Hematopoietic multipotent progenitor cell treated with erythropoietin and hydrocortisone succinate and interleukin-3 and kit ligand, for 6 days (in vitro differentiated cells): ENCODE results near the gene PGAM2.
A peak's percentile ranks its signal among the peaks of the same experiment; 100 is the strongest.

Experiments
- DNase-seq: peaks from one replicate; pipeline ENCODE4 v3.0.0-alpha.2; 2015

PGAM2 gene

DNA sequence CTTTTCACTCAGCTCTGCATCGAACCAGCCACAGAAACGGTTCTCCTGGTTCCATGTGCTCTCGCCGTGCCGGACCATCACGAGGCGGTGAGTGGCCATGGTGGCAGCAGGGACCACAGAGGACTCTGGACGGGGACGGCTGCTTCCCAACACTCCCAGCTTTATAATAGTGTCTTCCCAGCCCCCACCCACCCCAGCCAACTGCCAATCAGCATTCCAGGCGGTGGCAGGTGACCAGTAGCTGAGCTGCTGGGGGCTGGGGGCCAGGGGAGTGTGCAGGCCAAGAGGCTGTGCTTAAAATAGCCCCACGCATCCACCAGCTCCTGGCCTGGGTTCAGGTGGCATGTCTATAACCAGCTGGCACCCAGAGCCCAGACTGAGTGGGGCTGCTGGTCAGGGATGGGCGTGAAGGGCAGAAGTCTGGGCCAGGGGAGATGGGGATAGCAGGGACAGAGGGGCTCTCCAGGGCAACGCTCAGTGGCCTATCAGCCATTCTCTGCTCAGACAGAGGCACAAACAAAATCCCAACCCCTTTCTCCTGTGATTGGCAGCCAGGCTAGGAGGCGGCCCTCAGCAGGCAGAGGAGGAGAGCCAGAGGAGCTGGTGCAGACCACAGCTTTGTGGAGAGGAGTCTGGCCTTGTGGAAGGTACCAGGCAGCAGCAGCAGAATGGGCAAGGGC, at the start of gene PGAM2:
TSS of gene PGAM2 (minus strand) at position 137 of the 680 bp plus-strand sequence. CDS start at position 99, 38 bp downstream.
- peak; percentile 59 for DNase-seq

DNA sequence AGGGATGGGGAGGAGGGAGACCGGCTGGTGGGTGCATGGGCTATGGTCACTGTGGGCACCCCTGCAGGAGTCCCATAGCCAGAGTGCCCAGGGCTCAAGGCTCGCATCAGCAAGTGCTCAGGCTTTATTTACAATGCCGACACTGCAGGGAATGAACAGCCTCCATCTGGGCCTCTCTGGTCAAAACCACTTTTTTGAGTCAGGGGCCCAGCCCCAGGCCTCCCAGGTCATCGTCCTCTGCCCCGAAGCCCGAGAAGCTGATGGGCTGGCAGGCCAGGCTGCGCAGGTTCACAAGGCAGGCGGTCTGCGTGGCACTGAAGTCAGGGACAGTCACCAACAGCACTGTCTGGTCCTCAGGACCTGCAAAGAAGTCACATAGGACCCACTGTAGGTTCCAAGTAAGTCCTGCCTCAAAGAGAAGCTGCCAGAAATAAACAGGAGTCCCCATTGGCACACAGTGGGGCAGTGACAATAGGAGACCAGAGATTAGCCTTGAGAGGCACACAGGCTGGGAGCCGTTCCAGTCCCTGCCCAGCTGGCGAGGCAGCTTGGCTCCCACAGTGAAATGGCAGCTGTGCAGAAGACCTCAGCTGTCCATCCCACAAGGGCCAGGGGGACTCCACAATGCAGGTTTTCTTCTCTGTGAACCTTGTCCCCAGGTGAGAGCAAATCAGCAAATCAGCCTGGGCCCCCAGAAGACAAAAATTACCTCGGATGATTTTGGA, 49.4 kb upstream of the PGAM2 start:
- DNase-seq, result no peak

GRCh38 chr7:44113764-44114354, 48.5 kb upstream of the PGAM2 start:
- DNase-seq, result no peak

GRCh38 chr7:44112997-44113763, 47.8 kb upstream of the PGAM2 start:
- no peak for DNase-seq

GRCh38 chr7:44112231-44112996, 47.0 kb upstream of the PGAM2 start:
- no peak for DNase-seq

- no peak for DNase-seq
These were observed 46.4 kb upstream of the PGAM2 start for GRCh38 chr7:44111761-44112160.

DNA sequence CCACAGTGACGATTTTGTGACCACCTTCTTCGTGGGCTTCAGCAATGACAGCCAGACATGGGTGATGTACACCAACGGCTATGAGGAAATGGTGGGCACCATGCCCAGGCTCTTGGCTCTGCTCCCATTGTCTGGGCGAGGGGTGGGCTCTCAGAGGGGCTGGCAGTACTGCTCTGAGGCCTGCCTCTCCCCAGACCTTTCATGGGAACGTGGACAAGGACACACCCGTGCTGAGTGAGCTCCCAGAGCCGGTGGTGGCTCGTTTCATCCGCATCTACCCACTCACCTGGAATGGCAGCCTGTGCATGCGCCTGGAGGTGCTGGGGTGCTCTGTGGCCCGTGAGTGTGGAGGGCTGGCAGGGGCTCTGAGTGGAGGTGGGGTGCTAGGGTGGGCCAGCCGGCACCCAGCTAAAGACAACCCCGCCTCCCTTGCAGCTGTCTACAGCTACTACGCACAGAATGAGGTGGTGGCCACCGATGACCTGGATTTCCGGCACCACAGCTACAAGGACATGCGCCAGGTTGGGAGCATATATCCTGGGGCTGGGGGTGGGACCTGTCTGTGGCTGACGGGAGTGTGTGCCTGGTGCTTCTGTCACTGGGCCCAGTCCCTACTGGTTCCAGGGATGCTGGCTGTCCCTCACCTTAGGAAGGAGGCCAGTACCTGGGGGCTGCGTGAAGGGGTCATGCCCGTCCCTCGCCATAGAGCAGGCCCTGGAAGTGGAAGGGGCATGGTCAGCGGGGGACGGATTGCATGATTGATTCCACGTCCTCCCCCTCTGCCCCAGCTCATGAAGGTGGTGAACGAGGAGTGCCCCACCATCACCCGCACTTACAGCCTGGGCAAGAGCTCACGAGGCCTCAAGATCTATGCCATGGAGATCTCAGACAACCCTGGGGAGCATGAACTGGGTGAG, 45.6 kb upstream of the PGAM2 start:
- DNase-seq, result no peak

- no peak for DNase-seq
These were observed 44.6 kb upstream of the PGAM2 start for GRCh38 chr7:44109991-44110390.

DNA sequence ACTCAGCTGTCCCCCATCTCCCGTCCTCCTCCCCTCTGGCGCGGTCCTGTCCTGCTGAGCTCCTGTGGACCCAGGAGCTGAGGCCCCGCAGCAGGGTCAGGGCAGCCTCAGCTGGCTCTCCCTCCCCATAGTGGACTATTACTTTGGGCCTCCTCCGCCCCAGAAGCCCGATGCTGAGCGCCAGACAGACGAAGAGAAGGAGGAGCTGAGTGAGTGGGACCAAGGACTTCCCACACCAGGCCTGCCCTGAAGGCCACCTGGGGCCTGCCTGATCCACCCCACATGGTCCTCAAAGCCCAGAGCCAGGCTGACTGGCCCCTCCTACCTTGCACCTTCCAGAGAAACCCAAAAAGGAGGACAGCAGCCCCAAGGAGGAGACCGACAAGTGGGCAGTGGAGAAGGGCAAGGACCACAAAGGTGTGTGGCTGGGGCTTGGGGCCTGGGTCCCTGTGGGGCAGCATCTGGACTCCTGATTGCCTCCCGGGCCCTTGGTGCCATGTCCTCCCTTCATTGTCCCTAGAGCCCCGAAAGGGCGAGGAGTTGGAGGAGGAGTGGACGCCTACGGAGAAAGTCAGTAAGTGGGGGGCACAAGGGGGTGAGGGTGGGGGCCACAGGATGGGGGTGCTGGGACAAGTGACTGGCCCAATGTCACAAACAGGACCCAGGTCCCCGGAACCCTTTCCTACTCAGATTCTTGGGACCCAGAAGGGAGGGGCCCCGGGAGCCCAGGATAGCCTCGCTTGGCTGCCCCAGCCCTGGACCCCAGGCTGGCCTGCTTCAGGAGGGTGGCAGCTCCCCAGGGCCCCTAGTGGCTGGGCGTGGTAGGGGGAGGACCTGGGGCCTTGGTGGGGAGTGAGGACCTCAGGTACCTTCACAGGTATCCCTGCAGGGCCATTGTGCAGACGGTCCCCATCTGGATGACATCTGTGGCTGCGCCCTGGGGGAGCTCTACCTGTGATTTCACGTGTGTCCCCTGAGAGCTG, 43.7 kb upstream of the PGAM2 start:
- DNase-seq, result no peak

DNA sequence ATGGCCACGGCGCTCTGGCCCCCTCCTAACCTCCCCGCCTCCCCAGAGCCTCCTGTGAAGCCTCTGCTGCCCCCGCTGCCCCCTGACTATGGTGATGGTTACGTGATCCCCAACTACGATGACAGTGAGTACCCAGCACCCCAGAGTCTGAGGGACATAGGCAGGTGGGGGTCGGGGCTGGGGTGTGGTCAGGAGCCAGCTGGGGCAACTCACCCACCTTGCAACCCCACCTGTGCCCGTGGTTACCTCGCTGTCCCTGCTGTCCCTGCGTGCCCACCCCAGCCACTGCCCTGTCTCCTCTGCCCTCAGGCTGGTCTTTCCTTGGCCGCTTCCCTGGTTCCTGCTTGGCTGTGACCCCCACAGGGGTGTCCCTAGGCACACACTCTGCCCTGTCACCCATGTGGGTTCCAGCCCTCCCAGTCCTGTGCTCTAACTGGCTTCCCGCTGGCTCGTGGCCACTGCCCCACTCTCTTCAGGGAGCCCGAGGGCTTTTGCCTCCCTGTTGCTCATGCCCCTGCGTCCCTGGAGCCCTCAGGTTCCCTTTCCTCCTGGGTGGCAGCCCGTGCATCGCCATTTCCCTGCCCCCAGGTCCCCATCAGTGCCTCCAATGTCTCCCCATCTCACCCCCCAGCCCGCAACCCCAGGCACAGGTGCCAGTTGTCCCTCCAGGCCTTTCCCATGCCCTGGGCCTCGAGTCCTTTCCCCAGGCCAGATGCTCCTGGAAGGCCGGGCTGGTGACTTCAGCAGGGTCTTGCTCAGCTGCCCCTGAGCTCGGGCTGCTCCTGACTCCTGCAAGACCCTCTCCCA, 42.8 kb upstream of the PGAM2 start:
- no peak for DNase-seq

DNA sequence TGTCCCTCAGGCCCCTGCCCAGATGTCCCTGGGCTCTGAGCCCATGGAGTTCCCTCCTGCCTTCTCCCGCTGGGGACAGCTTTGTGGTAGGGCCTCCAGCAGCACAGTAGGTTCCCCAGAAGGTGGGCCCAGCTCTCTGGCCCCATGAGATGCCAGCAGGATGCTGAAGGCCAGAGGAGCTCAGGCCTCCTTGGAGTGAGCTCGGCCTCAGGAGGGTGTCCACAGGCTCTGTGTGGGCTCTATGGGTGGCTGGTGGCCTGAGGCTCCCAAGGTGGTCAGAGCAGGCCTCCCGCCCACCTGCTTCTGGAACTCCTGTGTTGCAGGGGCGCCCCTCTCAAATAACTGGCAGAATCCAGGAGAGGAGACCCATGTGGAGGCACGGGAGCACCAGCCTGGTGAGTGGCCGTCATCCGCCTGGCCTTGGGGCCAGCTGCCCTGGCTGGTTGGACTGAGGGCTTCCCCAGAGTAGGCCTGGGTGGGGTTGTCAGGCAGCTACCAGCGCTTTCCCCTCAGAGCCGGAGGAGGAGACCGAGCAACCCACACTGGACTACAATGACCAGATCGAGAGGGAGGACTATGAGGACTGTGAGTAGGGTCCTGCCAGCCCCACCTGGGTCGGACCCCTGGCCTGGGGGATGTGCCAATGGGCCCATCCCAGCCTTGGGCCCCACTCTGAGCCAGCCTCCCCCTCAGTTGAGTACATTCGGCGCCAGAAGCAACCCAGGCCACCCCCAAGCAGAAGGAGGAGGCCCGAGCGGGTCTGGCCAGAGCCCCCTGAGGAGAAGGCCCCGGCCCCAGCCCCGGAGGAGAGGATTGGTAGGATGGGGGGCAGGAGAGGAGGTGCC, 42.0 kb upstream of the PGAM2 start:
- no peak for DNase-seq

DNA sequence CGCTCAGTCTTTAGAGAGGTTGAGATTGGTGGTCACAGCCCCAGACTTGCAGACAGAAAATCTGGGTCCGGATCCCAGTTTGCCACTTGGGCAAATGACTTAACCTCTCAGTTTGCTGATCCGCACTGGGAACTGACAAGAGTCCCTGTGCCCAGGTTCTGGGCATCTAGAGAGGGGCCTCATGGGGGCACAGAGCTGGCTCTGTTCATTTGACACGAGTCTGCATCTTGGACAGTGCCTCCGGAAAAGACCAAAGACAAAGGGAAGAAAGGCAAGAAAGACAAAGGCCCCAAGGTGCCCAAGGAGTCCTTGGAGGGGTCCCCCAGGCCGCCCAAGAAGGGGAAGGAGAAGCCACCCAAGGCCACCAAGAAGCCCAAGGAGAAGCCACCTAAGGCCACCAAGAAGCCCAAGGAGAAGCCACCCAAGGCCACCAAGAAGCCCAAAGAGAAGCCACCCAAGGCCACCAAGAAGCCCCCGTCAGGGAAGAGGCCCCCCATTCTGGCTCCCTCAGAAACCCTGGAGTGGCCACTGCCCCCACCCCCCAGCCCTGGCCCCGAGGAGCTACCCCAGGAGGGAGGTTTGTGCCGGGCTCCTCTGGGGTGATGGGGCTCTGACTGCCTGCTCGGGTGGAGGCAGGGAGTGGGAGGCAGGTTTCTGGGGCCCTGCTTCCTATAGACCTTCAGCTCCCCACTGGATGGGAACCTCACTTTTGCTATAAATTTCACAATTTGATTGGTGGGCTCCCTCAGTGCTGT, 41.1 kb upstream of the PGAM2 start:
- no peak for DNase-seq

- DNase-seq, result no peak
These were observed 40.5 kb upstream of the PGAM2 start for GRCh38 chr7:44105832-44106231.

- DNase-seq, result no peak
These were observed 39.7 kb upstream of the PGAM2 start for GRCh38 chr7:44104860-44105771.

DNA sequence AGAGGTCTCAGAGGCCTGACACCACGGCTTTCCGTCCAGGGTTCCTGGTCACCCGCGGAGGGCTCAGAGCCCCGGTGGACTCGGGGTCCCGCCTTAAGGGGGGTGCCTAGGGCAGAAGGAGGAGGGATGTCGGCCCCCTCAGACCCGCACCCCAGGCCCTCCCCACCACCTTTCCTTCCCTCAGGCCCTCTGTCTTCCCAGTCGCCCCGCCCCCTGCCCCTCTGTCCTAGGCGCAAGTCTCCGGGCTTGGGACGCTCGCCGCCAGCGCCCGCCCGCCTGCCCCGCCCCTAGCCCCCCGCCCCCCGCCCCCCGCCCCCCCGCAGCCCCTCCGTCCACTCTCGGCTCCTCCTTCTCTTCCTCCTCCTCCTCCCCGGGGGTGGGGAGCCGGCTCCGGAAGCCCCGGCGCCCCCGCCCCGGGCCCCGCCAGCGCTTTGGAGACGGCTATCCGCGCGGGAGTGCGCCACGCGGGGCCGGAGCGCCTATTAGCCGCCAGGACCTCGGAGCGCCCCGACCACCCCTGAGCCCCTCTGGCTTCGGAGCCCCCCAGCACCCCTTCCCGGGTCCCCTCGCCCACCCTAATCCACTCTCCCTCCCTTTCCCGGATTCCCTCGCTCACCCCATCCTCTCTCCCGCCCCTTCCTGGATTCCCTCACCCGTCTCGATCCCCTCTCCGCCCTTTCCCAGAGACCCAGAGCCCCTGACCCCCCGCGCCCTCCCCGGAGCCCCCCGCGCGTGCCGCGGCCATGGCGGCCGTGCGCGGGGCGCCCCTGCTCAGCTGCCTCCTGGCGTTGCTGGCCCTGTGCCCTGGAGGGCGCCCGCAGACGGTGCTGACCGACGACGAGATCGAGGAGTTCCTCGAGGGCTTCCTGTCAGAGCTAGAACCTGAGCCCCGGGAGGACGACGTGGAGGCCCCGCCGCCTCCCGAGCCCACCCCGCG, 38.8 kb upstream of the PGAM2 start, which contains the start of gene AEBP1:
TSS of gene AEBP1 (plus strand) at position 423 of the 937 bp plus-strand sequence. CDS start at position 744, 321 bp downstream.
- peak; percentile 43 for DNase-seq
